ENCODE results near the gene CFDP1. TPM values are rescaled to one million over a fixed set of nuclear protein-coding genes. Genes with fewer than 3 reads are reported as not detected.

Gene CFDP1
- total RNA-seq, 3 donors from 2014 or later (not counting 1 experiment from before 2014, with no cell fraction given) = 32.2 to 38.8 (median 32.3) TPM

DNA sequence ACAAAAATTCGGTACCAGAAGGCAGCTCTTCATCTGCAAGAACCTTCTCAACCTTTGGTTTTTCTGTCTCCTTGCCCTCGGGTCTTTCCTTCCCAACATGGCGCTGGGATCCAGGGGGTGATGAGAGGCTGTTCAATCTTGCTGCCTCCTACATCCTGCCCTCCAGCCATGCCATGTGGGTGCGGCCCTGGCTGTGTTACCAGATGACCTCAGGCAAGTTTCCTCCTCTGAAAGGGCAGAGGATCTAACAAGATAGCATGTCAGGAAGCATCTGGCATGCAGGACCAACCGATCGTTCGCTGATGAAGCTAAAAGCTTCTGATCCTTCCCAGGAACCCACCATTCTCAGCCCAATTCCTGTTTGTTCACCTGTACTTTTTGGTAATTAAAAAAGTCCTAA is 145.1 kb downstream of the CFDP1 start:
- TF ChIP-seq, protein P1, sequence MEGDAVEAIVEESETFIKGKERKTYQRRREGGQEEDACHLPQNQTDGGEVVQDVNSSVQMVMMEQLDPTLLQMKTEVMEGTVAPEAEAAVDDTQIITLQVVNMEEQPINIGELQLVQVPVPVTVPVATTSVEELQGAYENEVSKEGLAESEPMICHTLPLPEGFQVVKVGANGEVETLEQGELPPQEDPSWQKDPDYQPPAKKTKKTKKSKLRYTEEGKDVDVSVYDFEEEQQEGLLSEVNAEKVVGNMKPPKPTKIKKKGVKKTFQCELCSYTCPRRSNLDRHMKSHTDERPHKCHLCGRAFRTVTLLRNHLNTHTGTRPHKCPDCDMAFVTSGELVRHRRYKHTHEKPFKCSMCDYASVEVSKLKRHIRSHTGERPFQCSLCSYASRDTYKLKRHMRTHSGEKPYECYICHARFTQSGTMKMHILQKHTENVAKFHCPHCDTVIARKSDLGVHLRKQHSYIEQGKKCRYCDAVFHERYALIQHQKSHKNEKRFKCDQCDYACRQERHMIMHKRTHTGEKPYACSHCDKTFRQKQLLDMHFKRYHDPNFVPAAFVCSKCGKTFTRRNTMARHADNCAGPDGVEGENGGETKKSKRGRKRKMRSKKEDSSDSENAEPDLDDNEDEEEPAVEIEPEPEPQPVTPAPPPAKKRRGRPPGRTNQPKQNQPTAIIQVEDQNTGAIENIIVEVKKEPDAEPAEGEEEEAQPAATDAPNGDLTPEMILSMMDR (IDR thresholded peaks at IDR 0.05) = no peak
- Mint-ChIP-seq H3K9me3 (no peaks in the 10 kb centered on the region), H3K4me1 (peaks cover 13 to 22% of the 10 kb centered on the region in 2 donors), H3K27me3 (ENCODE audit: low read depth in 2 of 2) (peaks cover 68 to 79% of the 10 kb centered on the region in 2 donors), H3K36me3 (peaks cover 22% of the 10 kb centered on the region), H3K4me3 (peak overlapping the region; percentile 73), H3K27ac (peak overlapping the region; percentile 72 to 82)
- Histone ChIP-seq H3K27ac (ENCODE audit: low read length) (no peak overlapping the region), H3K4me3 (ENCODE audit: low read length) (no peak overlapping the region), H3K36me3 (ENCODE audit: control insufficient read depth, insufficient read depth, low read length) (peaks cover 10% of the 10 kb centered on the region), H3K9me3 (ENCODE audit: control insufficient read depth, insufficient read depth, low read length) (peaks cover 2% of the 10 kb centered on the region), H3K4me1 (ENCODE audit: control insufficient read depth, insufficient read depth, low read length) (peaks cover 19% of the 10 kb centered on the region), H3K27me3 (ENCODE audit: control insufficient read depth, insufficient read depth, low read length) (peaks cover 43% of the 10 kb centered on the region)
- WGBS (ENCODE audit: insufficient coverage) = 69% methylated on average over 7 of the region's 7 CpGs
- ATAC-seq (peak in 2 of 3 donors; percentile 22 to 24), DNase-seq (no peak)
- intact Hi-C loops (cut with micrococcal nuclease) = loop anchor here (5.0 kb wide), 1 partner anchor 34 kb away; no protein-coding TSS in a partner anchor

DNA sequence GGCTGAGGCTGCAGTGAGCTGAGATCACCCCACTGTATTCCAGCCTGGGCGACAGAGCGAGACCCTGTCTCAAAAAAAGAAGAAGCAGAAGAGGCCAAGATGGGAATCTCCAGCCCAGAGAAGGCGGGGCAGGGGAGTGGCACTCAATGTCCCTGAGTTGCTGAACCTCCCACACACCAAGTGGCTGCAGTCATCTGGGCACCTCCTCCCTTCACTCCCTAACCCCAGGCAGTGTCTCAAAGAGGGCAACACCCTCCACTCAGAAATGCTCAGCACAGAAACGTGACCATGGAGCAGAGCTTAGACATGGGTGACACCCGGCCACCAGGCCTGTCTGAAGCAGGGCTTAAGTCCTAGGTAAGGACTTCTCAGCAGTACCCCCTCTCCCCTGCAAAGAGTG is 145.6 kb downstream of the CFDP1 start:
- Histone ChIP-seq H3K9me3 (ENCODE audit: control insufficient read depth, insufficient read depth, low read length) (peaks cover 2% of the 10 kb centered on the region), H3K27ac (ENCODE audit: low read length) (no peak overlapping the region), H3K4me3 (ENCODE audit: low read length) (no peak overlapping the region), H3K4me1 (ENCODE audit: control insufficient read depth, insufficient read depth, low read length) (peaks cover 19% of the 10 kb centered on the region), H3K27me3 (ENCODE audit: control insufficient read depth, insufficient read depth, low read length) (peaks cover 45% of the 10 kb centered on the region), H3K36me3 (ENCODE audit: control insufficient read depth, insufficient read depth, low read length) (peaks cover 8% of the 10 kb centered on the region)
- H3K27ac Mint-ChIP-seq = no peak overlapping the region
- DNase-seq (no peak), ATAC-seq (no peak)
- H3K27me3 Mint-ChIP-seq (ENCODE audit: low read depth in 2 of 2) = peaks cover 63 to 74% of the 10 kb centered on the region in 2 donors
- TF ChIP-seq, protein P1 (IDR thresholded peaks at IDR 0.05) = no peak
- H3K4me3 Mint-ChIP-seq = peak overlapping the region; percentile 50
- H3K9me3 Mint-ChIP-seq = no peaks in the 10 kb centered on the region
- H3K36me3 Mint-ChIP-seq = peaks cover 18% of the 10 kb centered on the region
- H3K4me1 Mint-ChIP-seq = peaks cover 13 to 22% of the 10 kb centered on the region in 2 donors
- whole genome bisulfite sequencing (ENCODE audit: insufficient coverage) = 88% methylated on average over 5 of the region's 5 CpGs
- intact Hi-C loops (cut with micrococcal nuclease) = loop anchor here (5.0 kb wide), 1 partner anchor 35 kb away; no protein-coding TSS in a partner anchor

GRCh38 chr16:75286389-75286788 is 146.9 kb downstream of the CFDP1 start:
- 97% methylated on average over 3 of the region's 6 CpGs for WGBS (ENCODE audit: insufficient coverage)
- TF ChIP-seq, protein P1 (IDR thresholded peaks at IDR 0.05) = no peak
- H3K4me3 ChIP-seq (ENCODE audit: low read length) = no peak overlapping the region
- intact Hi-C loops (cut with micrococcal nuclease) = loop anchor here (5.0 kb wide), 1 partner anchor 36 kb away; no protein-coding TSS in a partner anchor
- Mint-ChIP-seq H3K4me3 (no peak overlapping the region), H3K27ac (no peak overlapping the region), H3K36me3 (peaks cover 6% of the 10 kb centered on the region), H3K9me3 (no peaks in the 10 kb centered on the region), H3K27me3 (ENCODE audit: low read depth in 2 of 2) (peaks cover 63 to 72% of the 10 kb centered on the region in 2 donors), H3K4me1 (peaks cover 13 to 22% of the 10 kb centered on the region in 2 donors)
- ATAC-seq (no peak), DNase-seq (no peak)
- H3K36me3 ChIP-seq (ENCODE audit: control insufficient read depth, insufficient read depth, low read length) = peaks cover 2% of the 10 kb centered on the region
- H3K9me3 ChIP-seq (ENCODE audit: control insufficient read depth, insufficient read depth, low read length) = peaks cover 2% of the 10 kb centered on the region
- H3K27me3 ChIP-seq (ENCODE audit: control insufficient read depth, insufficient read depth, low read length) = peaks cover 55% of the 10 kb centered on the region
- H3K4me1 ChIP-seq (ENCODE audit: control insufficient read depth, insufficient read depth, low read length) = peaks cover 19% of the 10 kb centered on the region
- H3K27ac ChIP-seq (ENCODE audit: low read length) = no peak overlapping the region
